SK-N-SH (cell line): Measurements from ENCODE around the gene CSRNP3. TPM values are rescaled to one million over a fixed set of nuclear protein-coding genes. Genes with fewer than 3 reads are reported as not detected.

ENCODE experiments used
- CTCF ChIA-PET: fragments of 300-600, 350-600 bp; formaldehyde crosslinking; extraction: SDS; loops from one replicate; lab custom pipeline; 2021; lab: Yijun Ruan, JAX
- POLR2A ChIA-PET: fragments of 350-600 bp; sonication (Branson Sonifier 250); formaldehyde crosslinking; extraction: SDS; loops from one replicate; lab custom pipeline; 2020; ENCODE audit warnings: antibody characterized with exemption, inconsistent platforms; lab: Yijun Ruan, JAX
- DNase-seq: peaks from one replicate; pipeline ENCODE4 v3.0.0; 2012
- H2AFZ ChIP-seq: fragments of 200-600 bp; sonication (generic); 2 replicates; pipeline ENCODE4 v1.8.1; 2016; ENCODE audit warnings: antibody characterized with exemption, mild to moderate bottlenecking, low read depth
- H3F3A ChIP-seq: fragments of 200-600 bp; sonication (generic); replicated peaks from 2 replicates; pipeline ENCODE3; 2016; ENCODE audit warnings: antibody characterized with exemption, mild to moderate bottlenecking; ENCODE audit not compliant: insufficient read depth
- H3K27ac ChIP-seq, 2 experiments: fragments of 200-500 bp in 1 of 2; fragments of 200-600 bp in 1 of 2; sonication (Bioruptor generic) in 1 of 2; sonication (generic), shearing (Covaris generic) in 1 of 2; 2 replicates each; pipeline versions ENCODE4 v1.5.1 to v1.6.1; 2014 to 2016; ENCODE audit warnings: low read depth in 2 of 2, inconsistent platforms in 1 of 2, low read length in 1 of 2, mild to moderate bottlenecking in 1 of 2, mixed read lengths in 1 of 2
- H3K27me3 ChIP-seq: fragments of 200-600 bp; sonication (generic), shearing (Covaris generic); 2 replicates; pipeline ENCODE4 v1.6.1; 2016; ENCODE audit warnings: mixed run types; ENCODE audit not compliant: insufficient read depth
- H3K36me3 ChIP-seq, 2 experiments: fragments of 200-500 bp in 1 of 2; fragments of 200-600 bp in 1 of 2; sonication (Bioruptor generic) in 1 of 2; sonication (generic) in 1 of 2; replicated peaks in 1 of 2; 2 replicates each; pipeline versions ENCODE3 to v1.5.1; 2014 to 2016; ENCODE audit warnings: low read length in 1 of 2, mild to moderate bottlenecking in 1 of 2; ENCODE audit not compliant: insufficient read depth in 2 of 2, control insufficient read depth in 1 of 2
- H3K4me1 ChIP-seq, 2 experiments: fragments of 200-500 bp in 1 of 2; fragments of 200-600 bp in 1 of 2; sonication (Bioruptor generic) in 1 of 2; sonication (generic), shearing (Covaris generic) in 1 of 2; 2 replicates each; pipeline versions ENCODE4 v1.5.1 to v1.6.1; 2014 to 2016; ENCODE audit warnings: low read depth in 1 of 2, low read length in 1 of 2, mixed run types in 1 of 2; ENCODE audit not compliant: insufficient read depth in 2 of 2, control insufficient read depth in 1 of 2
- H3K4me2 ChIP-seq: fragments of 200-600 bp; sonication (generic), shearing (Covaris generic); 2 replicates; pipeline ENCODE4 v1.6.1; 2017; ENCODE audit warnings: mixed run types
- H3K4me3 ChIP-seq, 2 experiments: fragments of 200-500 bp in 1 of 2; fragments of 200-600 bp in 1 of 2; sonication (Bioruptor generic) in 1 of 2; sonication (generic), shearing (Covaris generic) in 1 of 2; 2 replicates each; pipeline versions ENCODE4 v1.5.1 to v1.8.1; 2014 to 2016; ENCODE audit warnings: low read depth in 2 of 2, inconsistent platforms in 1 of 2, low read length in 1 of 2, mild to moderate bottlenecking in 1 of 2, mixed read lengths in 1 of 2, moderate library complexity in 1 of 2
- H3K79me2 ChIP-seq: fragments of 200-600 bp; sonication (generic); 2 replicates; pipeline ENCODE4 v1.8.1; 2017; ENCODE audit warnings: mild to moderate bottlenecking; ENCODE audit not compliant: insufficient read depth
- H3K9ac ChIP-seq: fragments of 200-600 bp; sonication (generic); 2 replicates; pipeline ENCODE4 v1.6.1; 2017; ENCODE audit warnings: mixed run types
- H3K9me2 ChIP-seq: fragments of 200-600 bp; sonication (generic); 2 replicates; pipeline ENCODE4 v1.6.1; 2017; ENCODE audit warnings: mixed run types
- H3K9me3 ChIP-seq: fragments of 200-600 bp; sonication (generic); 2 replicates; pipeline ENCODE4 v1.6.1; 2017; ENCODE audit warnings: mixed run types, mild to moderate bottlenecking, moderate library complexity
- H4K20me1 ChIP-seq: fragments of 200-600 bp; sonication (generic); 2 replicates; pipeline ENCODE4 v1.6.1; 2017; ENCODE audit warnings: mild to moderate bottlenecking, mixed run types; ENCODE audit not compliant: insufficient read depth
- CHD2 ChIP-seq: fragments of 150-350 bp; IDR thresholded peaks from 2 replicates; pipeline ENCODE4 v1.6.1; 2018; ENCODE audit warnings: low read length; ENCODE audit not compliant: partially characterized antibody
- ELF1 ChIP-seq: IDR thresholded peaks from 2 replicates; pipeline ENCODE4 v1.4.0; 2012
- EP300 ChIP-seq, 2 experiments: IDR thresholded peaks; 2 replicates each; pipeline versions ENCODE4 v1.4.0 to v1.6.1; 2012; ENCODE audit warnings: borderline replicate concordance in 1 of 2, low read depth in 1 of 2, low read length in 1 of 2
- EZH2phosphoT487 ChIP-seq: fragments of 200-600 bp; sonication (generic); IDR thresholded peaks from 2 replicates; pipeline ENCODE4 v1.6.1; 2017; ENCODE audit warnings: low read depth, mixed run types, mild to moderate bottlenecking, antibody characterized with exemption, moderate library complexity, borderline replicate concordance
- FOSL2 ChIP-seq: IDR thresholded peaks from 2 replicates; pipeline ENCODE4 v1.4.0; 2012; ENCODE audit warnings: low read depth, mild to moderate bottlenecking, moderate library complexity, borderline replicate concordance
- FOXM1 ChIP-seq: IDR thresholded peaks from 2 replicates; pipeline ENCODE4 v1.4.0; 2012; ENCODE audit warnings: low read depth, mild to moderate bottlenecking
- GABPA ChIP-seq: IDR thresholded peaks from 2 replicates; pipeline ENCODE4 v1.4.0; 2012; ENCODE audit warnings: low read depth, mild to moderate bottlenecking
- JUND ChIP-seq: IDR thresholded peaks from 2 replicates; pipeline ENCODE4 v1.4.0; 2012
- MAX ChIP-seq: IDR thresholded peaks from 2 replicates; pipeline ENCODE4 v1.4.0; 2012; ENCODE audit warnings: low read depth
- MEF2A ChIP-seq: IDR thresholded peaks from 2 replicates; pipeline ENCODE4 v1.4.0; 2012; ENCODE audit warnings: low read depth, borderline replicate concordance
- MXI1 ChIP-seq: IDR thresholded peaks from 2 replicates; pipeline ENCODE4 v1.6.1; 2012; ENCODE audit warnings: mild to moderate bottlenecking, low read depth, low read length, improper control_type of control experiment
- NFIC ChIP-seq: IDR thresholded peaks from 2 replicates; pipeline ENCODE4 v1.4.0; 2012; ENCODE audit warnings: borderline replicate concordance
- NRF1 ChIP-seq: IDR thresholded peaks from 2 replicates; pipeline ENCODE4 v1.6.1; 2012; ENCODE audit warnings: low read depth, mild to moderate bottlenecking, low read length
- PBX3 ChIP-seq: IDR thresholded peaks from 2 replicates; pipeline ENCODE4; 2012
- POLR2AphosphoS5 ChIP-seq: IDR thresholded peaks from 2 replicates; pipeline ENCODE4 v1.6.1; 2012; ENCODE audit warnings: low read depth, low read length
- RAD21 ChIP-seq: IDR thresholded peaks from 2 replicates; pipeline ENCODE4 v1.6.1; 2012; ENCODE audit warnings: mild to moderate bottlenecking, low read length
- RXRA ChIP-seq: IDR thresholded peaks from 2 replicates; pipeline ENCODE4 v1.4.0; 2012; ENCODE audit warnings: low read depth, mild to moderate bottlenecking, borderline replicate concordance
- SIN3A ChIP-seq: IDR thresholded peaks from 2 replicates; pipeline ENCODE4 v1.6.1; 2012; ENCODE audit warnings: low read depth, mild to moderate bottlenecking, low read length, moderate library complexity, borderline replicate concordance
- TAF1 ChIP-seq: IDR thresholded peaks from 2 replicates; pipeline ENCODE4 v1.6.1; 2012; ENCODE audit warnings: low read depth, mild to moderate bottlenecking, low read length, moderate library complexity, borderline replicate concordance
- TEAD4 ChIP-seq: IDR thresholded peaks from 2 replicates; pipeline ENCODE4 v1.4.0; 2012; ENCODE audit warnings: mild to moderate bottlenecking, borderline replicate concordance; ENCODE audit not compliant: insufficient read depth
- USF1 ChIP-seq: IDR thresholded peaks from 2 replicates; pipeline ENCODE4 v1.4.0; 2012; ENCODE audit warnings: low read depth, borderline replicate concordance
- USF2 ChIP-seq: fragments of 150-350 bp; IDR thresholded peaks from 2 replicates; pipeline ENCODE4 v1.6.1; 2017; ENCODE audit warnings: antibody characterized with exemption, low read length, low read depth, borderline replicate concordance
- YY1 ChIP-seq: IDR thresholded peaks from 2 replicates; pipeline ENCODE4 v1.4.0; 2012; ENCODE audit warnings: low read depth, mild to moderate bottlenecking
- ZBTB33 ChIP-seq: IDR thresholded peaks from 2 replicates; pipeline ENCODE4 v1.4.0; 2012; ENCODE audit warnings: low read depth, borderline replicate concordance
- polyA plus RNA-seq, 3 experiments: library from polyadenylated mRNA; depleted of rRNA; stranded (reverse); fragments of >200 nt; gene quantifications; 2 replicates each; pipeline ENCODE4 v1.2.3, GENCODE V29; 2012

CSRNP3 gene
- polyA plus RNA-seq, 1 of the 3 experiments (the other 2 are of a cell fraction): 1.0 TPM

- no peak for TF ChIP-seq USF1
- TF ChIP-seq YY1: no peak
Measured at GRCh38 chr2:165720511-165720910, 251.0 kb downstream of the CSRNP3 start (continued).

GRCh38 chr2:165725421-165725820 lies 255.9 kb downstream of the CSRNP3 start:
- H3K4me1 ChIP-seq: no peaks in the 10 kb centered on the region
- H3K4me2 ChIP-seq: peak overlapping the region; percentile 51; the same call in 1 of the 2 replicates
- H3K9ac ChIP-seq: no peak overlapping the region
- peak overlapping the region in 1 of 2 experiments; percentile 91; a peak in 3 of 4 replicates for H3K27ac ChIP-seq
- H3K79me2 ChIP-seq: no peaks in the 10 kb centered on the region
- no peaks in the 10 kb centered on the region for H3K9me3 ChIP-seq
- POLR2A ChIA-PET: no interaction called here
- no peaks in the 10 kb centered on the region for H3K36me3 ChIP-seq
- H3K4me3 ChIP-seq: no peak overlapping the region
- peak overlapping the region; percentile 54; the same call in 1 of the 2 replicates for H2AFZ ChIP-seq
- H3K27me3 ChIP-seq: no peaks in the 10 kb centered on the region
- H4K20me1 ChIP-seq: no peaks in the 10 kb centered on the region
- CTCF ChIA-PET: no interaction called here
- DNase-seq: no peak
- H3K9me2 ChIP-seq: no peaks in the 10 kb centered on the region
- H3F3A ChIP-seq: peaks cover 13% of the 10 kb centered on the region
- TF ChIP-seq EP300 (IDR thresholded peaks at IDR 0.05; ENCODE audit: borderline replicate concordance in 1 of 2, low read depth in 1 of 2, low read length in 1 of 2): peak in 1 of 2 experiments; percentile 69; a peak in 2 of 4 replicates
- TF ChIP-seq CHD2: no peak
- no peak for TF ChIP-seq ELF1
- TF ChIP-seq MXI1: no peak
- no peak for TF ChIP-seq SIN3A
- no peak for TF ChIP-seq USF2
- no peak for TF ChIP-seq GABPA
- no peak for TF ChIP-seq RAD21
- TF ChIP-seq FOSL2: peak; percentile 97
- no peak for TF ChIP-seq ZBTB33
- no peak for TF ChIP-seq EZH2phosphoT487
- TF ChIP-seq USF1: no peak
- TF ChIP-seq FOXM1: no peak
- TF ChIP-seq MEF2A: no peak
- peak; percentile 94 for TF ChIP-seq JUND
- TF ChIP-seq YY1: no peak
- no peak for TF ChIP-seq TAF1
- peak; percentile 84 for TF ChIP-seq NFIC
- TF ChIP-seq TEAD4: peak; percentile 66; the same call in 1 of the 2 replicates
- no peak for TF ChIP-seq NRF1
- peak; percentile 41; the same call in 1 of the 2 replicates for TF ChIP-seq POLR2AphosphoS5
- TF ChIP-seq PBX3: peak; percentile 62; the same call in 1 of the 2 replicates
- TF ChIP-seq MAX: no peak
- TF ChIP-seq RXRA: no peak
